ENCODE data around the gene NR1I2. TPM values are rescaled to one million over a fixed set of nuclear protein-coding genes. Genes with fewer than 3 reads are reported as not detected.

The NR1I2 gene
- total and polyA plus RNA-seq, 2 donors (not counting 3 experiments of a cell fraction or from before 2014, with no cell fraction given) = 0.03 TPM; not detected in 1

DNA sequence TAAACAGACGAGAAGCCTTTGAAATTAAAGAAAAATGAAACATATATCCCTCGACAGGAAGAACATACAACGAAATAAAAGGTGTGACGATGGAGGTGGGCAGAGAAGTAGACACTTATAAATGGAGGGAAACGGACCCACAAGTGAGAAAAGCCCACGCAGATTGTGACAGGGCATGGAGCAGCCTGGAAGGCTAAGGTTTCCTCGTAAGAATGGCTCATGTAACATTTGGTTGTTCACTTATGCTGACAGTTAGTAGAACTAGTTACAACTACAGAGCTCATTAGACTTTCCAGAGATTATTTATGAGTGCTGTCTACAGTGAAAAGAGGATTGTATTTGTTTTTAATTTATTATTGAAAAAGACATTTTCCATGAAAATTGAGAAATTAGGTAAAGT, 82.6 kb downstream of the NR1I2 start:
- FAIRE-seq (no peak), DNase-seq (ENCODE audit: low read depth, low spot score) (no peak)
- H3K4me3 ChIP-seq (replicated peaks in 1 of 3; ENCODE audit: insufficient read depth in 1 of 3, low read depth in 1 of 3, low read length in 3 of 3) = no peak overlapping the region
- intact Hi-C loops (cut with micrococcal nuclease) = no loop called here
- H3K36me3 ChIP-seq (ENCODE audit: control insufficient read depth in 2 of 2, extremely low read depth in 1 of 2, insufficient read depth in 2 of 2, low read length in 2 of 2) = peaks cover 7 to 10% of the 10 kb centered on the region in 2 experiments
- H2AFZ ChIP-seq (ENCODE audit: low read depth, low read length) = no peak overlapping the region
- H3K27ac ChIP-seq (ENCODE audit: insufficient read depth, low read depth, low read length) = no peak overlapping the region
- no peak overlapping the region for H3K4me2 ChIP-seq (ENCODE audit: insufficient read depth, low read length)
- TF ChIP-seq MYC (IDR thresholded peaks at IDR 0.05; ENCODE audit: low read depth, low read length) = no peak
- H3K9ac ChIP-seq (replicated peaks; ENCODE audit: extremely low read depth, insufficient read depth, low read length) = no peak overlapping the region
- no peaks in the 10 kb centered on the region for H3K9me3 ChIP-seq (replicated peaks; ENCODE audit: control insufficient read depth, insufficient read depth, low read length)
- no TSS peak for BruUV-seq (replicated peaks)
- no peaks in the 10 kb centered on the region for H3K9me1 ChIP-seq (replicated peaks; ENCODE audit: control insufficient read depth, extremely low read depth, insufficient read depth, low read length)
- no peaks in the 10 kb centered on the region for H3K4me1 ChIP-seq (ENCODE audit: control insufficient read depth, extremely low read depth, insufficient read depth, low read length)
- CTCF ChIA-PET = interaction anchor here (1.7 kb wide), 1 partner anchor 27 kb away, joined by 5 read pairs; no protein-coding TSS in a partner anchor
- no peaks in the 10 kb centered on the region for H3K27me3 ChIP-seq (ENCODE audit: control insufficient read depth in 2 of 2, insufficient read depth in 2 of 2, low read length in 2 of 2)
- H3K79me2 ChIP-seq (ENCODE audit: control insufficient read depth, insufficient read depth, low read length) = no peaks in the 10 kb centered on the region
- dilution Hi-C loops (cut with MboI; ENCODE audit: extremely low pct_ligation_motif_present, low sequenced_read_pairs) = no loop called here
- no peaks in the 10 kb centered on the region for H4K20me1 ChIP-seq (replicated peaks; ENCODE audit: control insufficient read depth, extremely low read depth, insufficient read depth, low read length)
- POLR2A ChIA-PET = no interaction called here

Other genes starting within 250 kb of the NR1I2 start
- not detected in 2 replicates for gene CD80, start 222.5 kb upstream of the NR1I2 start, total RNA-seq
- gene CD80, start 222.5 kb upstream of the NR1I2 start, polyA plus RNA-seq = not detected in 2 replicates
- gene ADPRH, start 202.6 kb upstream of the NR1I2 start, total RNA-seq = 6.0 and 8.0 TPM in 2 replicates
- 3.3 and 3.5 TPM in 2 replicates for gene ADPRH, start 202.6 kb upstream of the NR1I2 start, polyA plus RNA-seq
- not detected in 2 replicates for gene PLA1A, start 184.2 kb upstream of the NR1I2 start, total RNA-seq
- gene PLA1A, start 184.2 kb upstream of the NR1I2 start, polyA plus RNA-seq = 0.07 and 0.14 TPM in 2 replicates
- gene POPDC2, start 121.5 kb upstream of the NR1I2 start, total RNA-seq = 0.66 TPM in 1 of 2 replicates, not detected in the other
- 0.57 and 1.3 TPM in 2 replicates for gene POPDC2, start 121.5 kb upstream of the NR1I2 start, polyA plus RNA-seq
- gene COX17, start 104.7 kb upstream of the NR1I2 start, total RNA-seq = 31.3 and 37.6 TPM in 2 replicates
- gene COX17, start 104.7 kb upstream of the NR1I2 start, polyA plus RNA-seq = 15.3 and 19.8 TPM in 2 replicates
- 0.40 and 0.51 TPM in 2 replicates for gene CFAP91, start 79.1 kb upstream of the NR1I2 start, total RNA-seq
- 0.54 and 1.0 TPM in 2 replicates for gene CFAP91, start 79.1 kb upstream of the NR1I2 start, polyA plus RNA-seq